GM12865 (cell line): ENCODE results near the gene DCT.

Experiments used
- DNase-seq: peaks from one replicate; pipeline ENCODE4 v3.0.0; 2010; ENCODE audit warnings: low read depth
- H3K4me3 ChIP-seq: 2 replicates; pipeline ENCODE4 v1.5.1; 2011; ENCODE audit warnings: mild to moderate bottlenecking, low read depth, low read length, control low read depth
- CTCF ChIP-seq: IDR thresholded peaks from 2 replicates; pipeline ENCODE4 v1.5.1; 2011; ENCODE audit warnings: low read length, control low read depth, low read depth, inconsistent platforms; ENCODE audit not compliant: insufficient read depth; ENCODE audit errors: missing control alignments

DCT gene

GRCh38 chr13:94394723-94395122 lies 84.8 kb downstream of the DCT start:
- TF ChIP-seq CTCF, result no peak
- H3K4me3 ChIP-seq, result no peak overlapping the region
- DNase-seq, result no peak

- DNase-seq, result no peak
- TF ChIP-seq CTCF, result no peak
- H3K4me3 ChIP-seq, result no peak overlapping the region
Measured at GRCh38 chr13:94390881-94391280, 88.6 kb downstream of the DCT start.

- DNase-seq, result no peak
- no peak for TF ChIP-seq CTCF
- no peak overlapping the region for H3K4me3 ChIP-seq
Measured at GRCh38 chr13:94389604-94390351, 89.7 kb downstream of the DCT start.

GRCh38 chr13:94387047-94387446 lies 92.4 kb downstream of the DCT start:
- DNase-seq, result no peak
- TF ChIP-seq CTCF, result no peak

More at GRCh38 chr13:94387047-94387446, 92.4 kb downstream of the DCT start:
- no peak overlapping the region for H3K4me3 ChIP-seq
